Heart right ventricle (tissue), 16 donors: Measurements from ENCODE around the gene NTHL1. TPM values are rescaled to one million over a fixed set of nuclear protein-coding genes. Genes with fewer than 3 reads are reported as not detected.

Experiments
- ATAC-seq, 8 donors: fragments of 200-7000 bp; cut with Tn5 transposase; one replicate each; pipeline ENCODE4 v1.9.1; 2020; ENCODE audit warnings: mild to moderate bottlenecking in 8 of 8, moderate library complexity in 8 of 8, moderate number of reproducible peaks in 1 of 8
- DNase-seq, 2 donors: peaks; one replicate each; pipeline ENCODE4 v3.0.0-alpha.2; 2020
- H3K27ac ChIP-seq, 10 donors: fragments of 200-600 bp; sonication (generic) in 2 of 10; one replicate each; pipeline versions ENCODE4 v1.5.0 to v1.8.0; 2020 to 2022; ENCODE audit warnings: mild to moderate bottlenecking in 3 of 10
- H3K27me3 ChIP-seq, 7 donors: fragments of 200-600 bp; one replicate each; pipeline ENCODE4 v1.8.0; 2021 to 2022; ENCODE audit warnings: mild to moderate bottlenecking in 2 of 7
- H3K36me3 ChIP-seq, 9 donors: fragments of 200-600 bp; sonication (generic) in 1 of 9; one replicate each; pipeline versions ENCODE4 v1.5.0 to v1.8.0; 2020 to 2022; ENCODE audit warnings: mild to moderate bottlenecking in 2 of 9
- H3K4me1 ChIP-seq, 9 donors: fragments of 200-600 bp; sonication (generic) in 1 of 9; one replicate each; pipeline versions ENCODE4 v1.5.0 to v1.8.0; 2020 to 2022; ENCODE audit warnings: mild to moderate bottlenecking in 4 of 9
- H3K4me3 ChIP-seq, 10 donors: fragments of 200-600 bp; sonication (generic) in 2 of 10; one replicate each; pipeline versions ENCODE4 v1.5.0 to v1.8.0; 2020 to 2022; ENCODE audit warnings: mild to moderate bottlenecking in 7 of 10, moderate library complexity in 2 of 10
- H3K9me3 ChIP-seq, 11 donors: fragments of 200-600 bp in 10 of 11; sonication (generic) in 2 of 11; one replicate each; pipeline versions ENCODE4 v1.5.0 to v1.8.0; 2013 to 2022; ENCODE audit warnings: mild to moderate bottlenecking in 2 of 11, control low read depth in 1 of 11, moderate library complexity in 1 of 11
- WGBS, 2 donors: extraction: QIAGEN DNeasy Blood & Tissue Kit; methylation state at CpG; one replicate each; pipeline ENCODE4 v1.1.7; 2013; ENCODE audit warnings: inconsistent platforms in 1 of 2; 5-methylcytosine and 5-hydroxymethylcytosine counted together
- intact Hi-C, 10 donors: fragments of 100-400 bp; cut with DNase I; formaldehyde crosslinking; loops; one replicate each; pipeline versions ENCODE4 v1.11.1 to v1.14.2; 2022
- polyA plus RNA-seq, 2 donors: library from polyadenylated mRNA; stranded (reverse); fragments of 200-250 nt; gene quantifications; one replicate each; pipeline ENCODE4 v1.2.3, GENCODE V29; 2013
- total RNA-seq, 10 donors: library from RNA; stranded (reverse); fragmentation: NEBNext Ultra II Directional in 3 of 10; extraction: Animal tissue kit (Norgen Biotek cat#: 25700) in 3 of 10; gene quantifications; one replicate each; pipeline versions ENCODE4 v1.2.1 to v1.2.4, GENCODE V29; 2021 to 2023
- TF ChIP-seq, protein P1 (sequence below), 9 donors: fragments of 200-600 bp; sonication (generic) in 2 of 9; IDR thresholded peaks; one replicate each; pipeline versions ENCODE4 v1.5.0 to v1.8.0; 2021 to 2022; ENCODE audit warnings: antibody characterized with exemption in 9 of 9, mild to moderate bottlenecking in 5 of 9, moderate library complexity in 1 of 9
- donor health status: Arrhythmogenic right ventricular cardiomyopathy.
- donor health status: ischemic (EF 13 %, LVEDD 7.1; RV severe dilation, severe dysfunction).
- donor health status: healthy with polysubstance abuse.
- donor health status: DM: no; HTN: yes; CAD: no.
- donor health status: DM: no; HTN: no; CAD: no.
- donor health status: ischemic (EF 25% LVEDD 6.9; RV normal size, moderate dysfunction).
- donor health status: ischemic (EF 25% LVEDD 5.7; RV mildly dilated, moderate dysfunction).
- donor health status: healthy.
- donor health status: DM: yes; HTN: yes; CAD: no.
- donor health status: Ischemic cardiomyopathy.
- donor health status: ischemic (EF 35%, LVEDD 5.7; RV mildly dilated, moderate dysfunction).
- donor health status: nonischemic (EF 11% LVEDD 7.7; RV severe dilation, severe dysfunction).
- donor health status: DM: yes; HTN: yes; CAD: no.
- donor health status: PGD.
- donor health status: ischemic (EF 29% LVEDD 5.4; RV normal size, mild dysfunction).
- donor health status: nonischemic (EF 23%, LVEDD 6.1; RV moderate dilation, normal function).

The NTHL1 gene
- total and polyA plus RNA-seq, 12 donors: 9.8 to 51.9 (median 13.9) TPM

DNA sequence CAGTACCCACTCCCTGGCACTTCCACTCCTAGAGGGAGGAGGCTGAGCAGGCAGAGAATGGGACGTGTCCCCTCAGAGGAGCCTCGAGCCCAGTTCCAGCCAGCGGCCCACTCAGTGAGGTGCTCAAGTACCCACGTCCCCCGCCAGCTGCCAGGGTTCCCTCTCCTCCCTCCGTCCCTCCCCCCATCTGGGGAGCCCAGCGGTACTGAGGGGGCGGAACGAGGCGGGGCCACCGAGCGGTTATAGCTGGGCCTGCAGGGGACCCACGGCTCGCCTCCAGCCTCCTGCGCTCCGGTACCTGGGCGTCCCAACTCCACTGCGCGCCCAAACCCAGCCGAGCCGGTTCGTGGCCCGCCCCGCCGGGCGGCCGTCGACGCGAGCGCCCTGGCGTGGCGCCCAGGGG lies 28.1 kb downstream of the NTHL1 start, which contains the start of gene NPW:
Gene NPW (plus strand): TSS at position 268 of the 403 bp plus-strand sequence.
- intact Hi-C loops: loop anchor here in 1 of 10 donors (10.0 kb wide), 1 partner anchor 45 kb away; no protein-coding TSS in a partner anchor

DNA sequence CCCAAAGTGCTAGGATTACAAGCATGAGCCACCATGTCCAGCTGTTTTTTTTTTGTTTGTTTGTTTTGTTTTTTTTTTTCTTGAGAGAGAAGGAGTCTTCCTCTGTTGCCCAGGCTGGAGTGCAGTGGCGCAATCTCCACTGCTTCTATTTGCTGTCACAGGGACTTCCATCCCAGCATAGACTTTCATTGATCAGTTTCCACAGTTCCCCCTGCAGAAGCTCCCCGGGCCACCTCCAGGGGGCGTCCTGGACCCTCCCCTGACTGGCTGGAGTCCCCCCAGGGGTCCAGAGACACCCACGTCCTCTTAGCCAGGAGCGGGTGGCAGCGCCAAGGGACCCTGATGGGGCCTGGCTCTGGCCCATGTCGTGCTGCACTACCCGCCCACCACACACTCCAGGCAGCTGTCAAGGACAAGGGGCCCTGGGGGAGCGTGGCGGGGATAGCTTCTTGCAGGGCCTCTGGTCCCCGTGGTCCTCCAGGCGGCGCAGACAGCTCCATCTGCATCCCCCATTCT lies 31.2 kb downstream of the NTHL1 start:
- no peaks in the 10 kb centered on the region for H3K36me3 ChIP-seq
- peaks cover 7 to 16% (median 11%) of the 10 kb centered on the region in 9 donors for H3K4me1 ChIP-seq
- TF ChIP-seq, protein P1, sequence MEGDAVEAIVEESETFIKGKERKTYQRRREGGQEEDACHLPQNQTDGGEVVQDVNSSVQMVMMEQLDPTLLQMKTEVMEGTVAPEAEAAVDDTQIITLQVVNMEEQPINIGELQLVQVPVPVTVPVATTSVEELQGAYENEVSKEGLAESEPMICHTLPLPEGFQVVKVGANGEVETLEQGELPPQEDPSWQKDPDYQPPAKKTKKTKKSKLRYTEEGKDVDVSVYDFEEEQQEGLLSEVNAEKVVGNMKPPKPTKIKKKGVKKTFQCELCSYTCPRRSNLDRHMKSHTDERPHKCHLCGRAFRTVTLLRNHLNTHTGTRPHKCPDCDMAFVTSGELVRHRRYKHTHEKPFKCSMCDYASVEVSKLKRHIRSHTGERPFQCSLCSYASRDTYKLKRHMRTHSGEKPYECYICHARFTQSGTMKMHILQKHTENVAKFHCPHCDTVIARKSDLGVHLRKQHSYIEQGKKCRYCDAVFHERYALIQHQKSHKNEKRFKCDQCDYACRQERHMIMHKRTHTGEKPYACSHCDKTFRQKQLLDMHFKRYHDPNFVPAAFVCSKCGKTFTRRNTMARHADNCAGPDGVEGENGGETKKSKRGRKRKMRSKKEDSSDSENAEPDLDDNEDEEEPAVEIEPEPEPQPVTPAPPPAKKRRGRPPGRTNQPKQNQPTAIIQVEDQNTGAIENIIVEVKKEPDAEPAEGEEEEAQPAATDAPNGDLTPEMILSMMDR (IDR thresholded peaks at IDR 0.05): peak in 7 of 9 donors; percentile 28 to 49 (median 32)
- peaks cover 16 to 51% (median 40%) of the 10 kb centered on the region in 7 donors for H3K27me3 ChIP-seq
- intact Hi-C loops: loop anchor here in 1 of 10 donors (10.0 kb wide), 1 partner anchor 48 kb away; no protein-coding TSS in a partner anchor
- no peak overlapping the region for H3K27ac ChIP-seq
- H3K4me3 ChIP-seq: no peak overlapping the region
- no peaks in the 10 kb centered on the region for H3K9me3 ChIP-seq
- peak in 2 of 8 donors; percentile 15 for ATAC-seq
- 32 to 34% methylated on average over 13 of the region's 13 CpGs for WGBS, 2 donors
- peak in 1 of 2 donors; percentile 21 for DNase-seq

More for the DNA sequence above, 28.1 kb downstream of the NTHL1 start, which contains the start of gene NPW:
- ATAC-seq: no peak
- Histone ChIP-seq H3K27me3 (peaks cover 16 to 55% (median 49%) of the 10 kb centered on the region in 7 donors), H3K27ac (no peak within 1 kb of the TSS), H3K9me3 (no peaks in the 10 kb centered on the region), H3K4me1 (peaks cover 16 to 35% (median 30%) of the 10 kb centered on the region in 9 donors), H3K36me3 (no peaks in the 10 kb centered on the region), H3K4me3 (peak within 1 kb of the TSS in 4 of 10 donors; percentile 5 to 20 (median 10))
- WGBS, 2 donors: 1 to 4% methylated on average over 32 to 33 of the region's 33 CpGs
- no peak for DNase-seq
- TF ChIP-seq, protein P1 (IDR thresholded peaks at IDR 0.05): no peak

DNA sequence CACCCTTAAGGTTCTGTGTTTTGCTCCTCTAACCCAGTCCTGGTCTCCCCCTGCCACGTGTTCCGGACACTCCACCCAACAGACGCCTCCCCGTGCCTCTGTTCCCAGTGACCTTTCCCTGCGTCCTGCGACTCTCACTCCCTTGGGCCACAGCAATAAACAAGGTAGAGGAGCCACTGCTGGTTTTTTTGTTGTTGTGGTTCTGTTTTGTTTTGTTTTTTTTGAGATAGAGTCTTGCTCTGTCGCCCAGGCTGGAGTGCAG lies 31.8 kb downstream of the NTHL1 start:
- TF ChIP-seq, protein P1 (IDR thresholded peaks at IDR 0.05): no peak
- ATAC-seq: no peak
- DNase-seq: no peak
- 83 to 85% methylated on average over 7 of the region's 7 CpGs for WGBS, 2 donors
- peaks cover 16 to 45% (median 34%) of the 10 kb centered on the region in 7 donors for H3K27me3 ChIP-seq
- H3K27ac ChIP-seq: no peak overlapping the region
- H3K4me3 ChIP-seq: no peak overlapping the region
- H3K4me1 ChIP-seq: peaks cover 7 to 16% (median 10%) of the 10 kb centered on the region in 9 donors
- no peaks in the 10 kb centered on the region for H3K36me3 ChIP-seq
- intact Hi-C loops: loop anchor here in 1 of 10 donors (10.0 kb wide), 1 partner anchor 49 kb away; no protein-coding TSS in a partner anchor
- H3K9me3 ChIP-seq: no peaks in the 10 kb centered on the region

DNA sequence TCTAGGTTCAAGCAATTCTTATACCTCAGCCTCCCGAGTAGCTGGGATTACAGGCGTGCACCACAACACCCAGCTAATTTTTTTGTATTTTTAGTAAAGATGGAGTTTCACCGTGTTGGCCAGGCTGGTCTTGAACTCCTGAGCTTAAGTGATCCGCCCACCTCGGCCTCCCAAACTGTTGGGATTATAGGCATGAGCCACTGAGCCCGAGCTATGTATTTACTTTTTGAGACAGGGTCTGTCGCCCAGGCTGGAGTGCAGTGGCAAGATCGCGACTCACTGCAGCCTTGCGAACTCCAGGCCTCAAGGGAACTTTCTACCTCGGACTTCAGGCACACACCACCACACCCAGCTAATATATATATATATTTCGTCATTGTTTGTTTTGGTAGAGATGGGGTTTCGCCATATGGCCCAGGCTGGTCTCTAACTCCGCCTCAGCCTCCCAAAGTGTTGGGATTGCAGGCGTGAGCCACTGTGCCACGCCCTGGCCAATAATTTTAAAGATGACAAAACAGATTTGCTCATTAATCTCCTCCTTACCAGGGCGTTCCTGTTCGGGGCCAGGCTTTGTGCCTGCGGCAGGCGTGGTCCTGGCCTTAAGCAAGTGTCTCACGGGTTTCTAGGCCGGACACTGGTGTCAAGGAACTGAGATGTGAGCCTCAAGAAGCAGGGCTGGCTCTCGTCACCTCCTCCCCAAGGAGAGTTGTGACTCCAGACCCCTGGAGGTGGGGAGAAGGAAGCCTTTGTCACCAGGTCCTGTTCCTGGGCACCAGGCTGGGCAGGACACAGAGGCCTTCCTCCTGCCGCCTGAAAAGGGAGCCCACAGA lies 32.3 kb downstream of the NTHL1 start:
- H3K27me3 ChIP-seq: peaks cover 14 to 39% (median 29%) of the 10 kb centered on the region in 7 donors
- H3K4me3 ChIP-seq: no peak overlapping the region
- H3K27ac ChIP-seq: no peak overlapping the region
- WGBS, 2 donors: 88 to 94% methylated on average over 24 of the region's 24 CpGs
- TF ChIP-seq, protein P1 (IDR thresholded peaks at IDR 0.05): no peak
- DNase-seq (no peak), ATAC-seq (no peak)
- intact Hi-C loops: loop anchor here in 1 of 10 donors (10.0 kb wide), 1 partner anchor 49 kb away; no protein-coding TSS in a partner anchor
- peaks cover 5 to 15% (median 9%) of the 10 kb centered on the region in 9 donors for H3K4me1 ChIP-seq
- H3K36me3 ChIP-seq: no peaks in the 10 kb centered on the region
- H3K9me3 ChIP-seq: no peaks in the 10 kb centered on the region
